Stimulated activated CD4-positive, alpha-beta T cell treated with anti-CD3 and anti-CD28 coated beads, Interleukin-4, amount 100 ng/mL, for 48 hours (primary cell): Measurements from ENCODE around the gene ACTR1B.
A peak's percentile ranks its signal among the peaks of the same experiment; 100 is the strongest.
"Not testable (repeated sequence)": the region's sequence is repeated elsewhere in the genome, so short reads cannot be mapped to it uniquely, and the experiment has no call there.

ENCODE experiments used
- DNase-seq, 2 donors: peaks; one replicate each; pipeline ENCODE4 v3.0.0-alpha.2; 2020; ENCODE audit warnings: low read depth in 2 of 2

ACTR1B gene

DNA sequence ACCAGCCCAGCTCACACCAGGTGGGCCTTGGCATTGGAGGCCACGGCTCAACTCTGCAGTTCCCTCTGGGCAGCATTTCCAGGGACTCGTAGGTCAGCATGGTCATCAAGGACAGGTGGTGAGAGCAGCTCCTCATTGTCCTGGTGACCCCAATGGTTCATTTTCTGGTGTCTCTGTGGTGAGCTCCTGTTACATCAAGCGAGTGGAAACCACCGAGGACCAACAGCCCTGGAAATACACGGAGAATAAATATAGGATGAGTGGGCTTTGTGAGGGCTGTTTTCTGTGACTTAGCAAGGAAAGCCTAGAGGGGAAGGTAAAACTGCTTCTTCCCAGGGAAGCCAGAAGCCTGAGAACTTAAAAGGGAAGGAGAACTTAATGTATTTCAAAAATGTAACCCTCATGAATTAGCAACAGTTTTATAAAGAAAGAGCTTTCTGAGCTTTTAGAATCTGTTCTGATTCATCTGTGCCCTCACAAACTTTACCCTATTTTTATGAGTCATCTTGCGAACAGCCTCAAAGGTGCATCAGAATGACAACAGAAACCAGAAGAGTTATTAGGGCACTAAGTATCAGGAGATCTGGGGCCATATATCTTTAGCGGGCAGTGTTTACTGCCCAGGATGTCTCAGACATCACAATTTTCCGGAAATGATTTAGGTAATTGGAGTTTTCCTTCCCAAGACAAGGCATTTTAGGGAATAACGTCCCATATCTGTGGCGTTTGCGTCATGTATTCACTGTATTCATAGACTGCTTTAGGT lies 24.4 kb upstream of the ACTR1B start:
- DNase-seq, result no peak

DNA sequence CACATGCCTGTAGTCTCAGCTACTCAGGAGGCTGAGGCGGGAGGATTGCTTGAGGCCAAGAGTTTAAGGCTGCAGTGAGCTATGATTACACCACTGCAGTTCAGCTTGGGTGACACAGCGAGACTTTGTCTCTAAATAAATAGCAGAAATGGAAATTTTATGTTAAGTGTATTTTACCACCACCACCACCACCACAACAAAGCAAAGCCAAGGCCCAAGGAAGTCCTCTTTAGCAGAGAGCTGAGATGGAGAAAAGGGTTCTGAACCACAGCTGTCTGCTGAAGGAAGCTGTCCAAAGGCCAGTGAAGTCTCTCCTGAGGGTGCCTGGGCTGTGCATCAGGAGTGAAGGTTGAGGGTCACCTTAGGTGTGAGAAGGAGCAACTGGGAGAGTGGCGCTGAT lies 23.4 kb upstream of the ACTR1B start:
- DNase-seq, result not testable (repeated sequence)

DNA sequence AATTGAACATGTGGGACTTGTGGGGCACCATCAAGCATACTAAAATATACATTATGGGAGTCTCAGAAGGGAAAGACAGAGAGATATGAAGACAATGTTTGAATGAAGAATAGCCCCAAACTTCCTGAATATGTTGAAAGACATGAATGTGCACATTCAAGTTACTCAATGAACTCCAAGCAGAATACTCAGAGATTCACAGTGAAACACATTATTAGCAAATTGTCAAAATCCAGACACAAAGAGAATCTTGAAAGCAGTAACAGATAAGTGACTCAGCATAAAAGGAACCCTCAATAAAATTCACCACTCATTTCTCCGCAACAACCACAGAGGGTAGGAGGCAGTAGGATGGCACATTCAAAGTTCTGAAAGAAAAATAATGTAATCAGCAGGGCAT lies 14.5 kb upstream of the ACTR1B start:
- DNase-seq, result no peak

DNA sequence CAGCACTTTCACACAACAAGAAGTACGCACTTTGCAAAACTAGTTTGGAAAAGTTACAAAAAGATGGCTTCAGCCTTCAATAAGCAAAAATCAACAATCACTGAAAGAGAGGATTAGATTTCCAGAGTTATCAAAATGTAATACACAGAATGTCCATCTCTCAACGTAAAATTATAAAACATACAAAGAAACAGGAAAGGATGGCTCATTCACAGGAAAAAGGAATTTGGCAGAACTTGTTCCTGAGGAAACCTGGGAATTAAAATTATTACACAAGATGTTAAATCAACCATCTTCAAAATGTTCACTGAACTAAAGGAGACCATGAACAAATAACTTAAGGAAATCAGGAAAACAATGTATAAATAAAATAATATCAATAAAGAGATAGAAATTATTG lies 13.6 kb upstream of the ACTR1B start:
- DNase-seq, result no peak

DNA sequence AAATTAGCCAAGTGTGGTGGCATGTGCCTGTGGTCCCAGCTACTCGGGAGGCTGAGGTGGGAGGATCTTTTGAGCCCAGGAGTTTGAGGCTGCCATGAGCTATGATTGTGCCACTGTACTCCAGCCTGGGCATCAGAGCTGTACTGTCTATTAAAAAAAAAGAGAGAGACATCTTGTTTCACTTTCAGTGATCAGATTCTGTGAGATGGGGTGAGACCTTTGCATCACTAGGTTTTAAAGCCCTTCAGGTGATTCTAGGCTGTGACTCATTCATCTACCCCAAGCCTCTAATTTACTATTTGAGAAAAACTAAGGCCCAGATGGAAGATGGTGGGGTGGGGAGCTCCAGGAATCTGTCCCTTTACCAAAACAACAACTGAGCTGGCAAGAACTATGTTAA lies 12.8 kb upstream of the ACTR1B start:
- no peak for DNase-seq

DNA sequence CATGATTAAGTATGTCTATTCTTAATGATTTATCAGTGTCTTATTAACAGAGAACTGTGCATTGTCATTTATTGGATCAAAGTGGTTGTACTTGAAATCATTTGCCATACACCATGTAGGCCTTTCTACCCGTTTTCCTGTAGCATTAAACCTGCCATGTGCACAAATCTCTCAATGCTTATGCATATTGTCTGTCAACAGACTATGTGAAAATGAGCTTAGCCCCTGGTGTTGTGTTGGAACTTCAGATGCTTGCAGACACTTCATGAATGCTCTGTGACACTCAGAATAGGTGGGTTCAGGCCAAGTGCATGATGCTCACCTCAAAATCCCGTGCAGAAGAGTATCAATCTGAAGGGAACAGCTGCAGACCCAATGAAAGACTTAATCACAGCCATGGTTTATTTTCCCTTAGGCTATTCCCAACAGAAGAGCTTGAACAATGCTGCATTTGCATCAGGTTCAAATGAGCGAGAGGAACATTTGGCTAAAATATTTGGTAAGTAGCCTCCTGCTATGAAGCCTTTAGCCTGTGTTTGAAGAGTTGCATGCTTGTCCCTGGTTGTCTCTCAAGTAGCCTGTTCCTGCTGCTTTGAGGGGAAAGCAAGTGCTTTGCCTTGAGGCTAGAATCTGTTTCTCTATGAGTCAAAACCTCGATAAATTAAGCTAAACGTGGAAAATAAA lies 11.7 kb upstream of the ACTR1B start:
- no peak for DNase-seq

DNA sequence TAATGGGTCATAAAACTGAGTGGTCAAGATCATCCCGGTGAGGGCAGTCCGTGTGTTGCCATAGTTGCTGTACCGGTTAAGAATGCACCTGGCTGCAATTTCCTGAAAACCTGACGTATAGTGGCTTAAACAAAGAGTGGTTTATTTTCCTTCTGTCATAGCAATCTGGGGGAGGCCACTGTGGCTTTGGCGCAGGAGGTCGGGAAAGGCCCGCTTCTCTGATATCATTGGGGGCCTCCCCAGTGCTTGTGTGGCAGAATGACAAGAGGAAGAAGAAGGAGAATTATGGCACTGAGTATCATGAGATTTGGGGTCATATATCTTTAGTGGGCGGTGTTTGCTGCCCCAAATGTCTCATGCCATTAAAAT lies 10.1 kb upstream of the ACTR1B start:
- DNase-seq, result peak; percentile 31 to 36

DNA sequence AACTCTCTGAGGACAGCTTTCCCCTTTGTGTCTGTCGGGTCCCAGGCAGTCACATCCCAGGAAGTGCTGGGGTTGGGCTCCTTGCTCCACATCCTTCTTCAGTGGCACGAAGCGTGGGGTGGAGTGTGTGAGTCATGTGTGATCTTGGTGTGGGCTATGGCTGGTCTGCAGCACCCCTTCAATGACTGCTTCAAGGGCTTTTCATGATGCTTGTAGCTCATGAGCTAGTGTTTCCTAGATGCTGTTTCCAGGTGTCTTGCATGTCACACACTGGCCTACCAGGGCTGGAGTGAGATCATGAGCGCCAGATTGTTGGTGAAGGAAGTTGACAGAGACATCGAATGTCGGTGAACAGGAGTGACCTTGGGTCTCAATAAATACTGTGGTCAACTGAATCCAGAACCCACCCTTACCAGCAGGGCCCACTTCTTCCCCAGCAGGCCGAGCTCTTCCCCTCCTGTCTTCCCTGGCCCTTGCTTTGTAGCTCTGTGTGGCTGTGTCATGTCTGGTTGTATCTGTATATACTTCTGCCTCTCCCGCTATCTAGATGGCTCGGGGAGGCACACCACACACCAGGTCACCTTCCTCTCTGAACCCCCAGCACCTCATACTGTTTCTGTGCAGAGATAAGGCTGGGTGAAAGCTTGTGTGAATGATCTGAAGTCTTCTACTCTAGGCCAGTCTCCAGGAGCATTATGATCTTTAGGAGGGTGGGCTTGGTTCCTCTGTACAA lies 9.5 kb upstream of the ACTR1B start:
- peak in 1 of 2 donors; percentile 11 for DNase-seq

DNA sequence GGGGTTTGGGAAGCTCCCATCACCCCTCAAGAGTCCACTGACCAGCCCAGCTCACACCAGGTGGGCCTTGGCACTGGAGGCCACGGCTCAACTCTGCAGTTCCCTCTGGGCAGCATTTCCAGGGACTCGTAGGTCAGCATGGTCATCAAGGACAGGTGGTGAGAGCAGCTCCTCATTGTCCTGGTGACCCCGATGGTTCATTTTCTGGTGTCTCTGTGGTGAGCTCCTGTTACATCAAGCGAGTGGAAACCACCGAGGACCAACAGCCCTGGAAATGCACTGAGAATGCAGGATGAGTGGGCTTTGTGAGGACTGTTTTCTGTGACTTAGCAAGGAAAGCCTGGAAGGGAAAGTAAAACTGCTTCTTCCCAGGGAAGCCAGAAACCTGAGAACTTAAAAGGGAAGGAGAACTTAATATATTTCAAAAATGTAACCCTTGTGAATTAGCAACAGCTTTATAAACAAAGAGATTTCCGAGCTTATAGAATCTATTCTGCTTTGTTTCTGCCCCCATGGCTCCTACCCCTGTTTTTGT lies 8.8 kb upstream of the ACTR1B start:
- DNase-seq, result not testable (repeated sequence)

DNA sequence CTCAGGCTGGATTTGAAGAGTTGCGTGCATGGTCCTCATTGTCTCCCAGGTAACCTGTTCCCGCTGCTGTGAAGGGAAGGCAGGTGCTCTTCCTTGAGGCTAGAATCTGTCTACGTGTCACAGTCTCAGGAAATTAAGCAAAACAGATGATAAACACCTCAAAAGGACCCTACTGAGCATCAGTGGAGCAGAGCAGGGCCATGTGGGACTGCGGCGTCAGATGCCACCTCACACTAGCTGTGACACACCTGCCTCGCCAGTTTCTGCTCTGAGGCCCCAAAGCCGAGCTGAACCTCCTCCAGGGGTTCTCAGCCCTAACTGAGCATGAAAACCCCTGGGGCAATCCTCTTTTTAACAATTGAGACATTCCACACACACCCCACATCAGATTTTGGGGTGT lies 7.7 kb upstream of the ACTR1B start:
- DNase-seq, result no peak

DNA sequence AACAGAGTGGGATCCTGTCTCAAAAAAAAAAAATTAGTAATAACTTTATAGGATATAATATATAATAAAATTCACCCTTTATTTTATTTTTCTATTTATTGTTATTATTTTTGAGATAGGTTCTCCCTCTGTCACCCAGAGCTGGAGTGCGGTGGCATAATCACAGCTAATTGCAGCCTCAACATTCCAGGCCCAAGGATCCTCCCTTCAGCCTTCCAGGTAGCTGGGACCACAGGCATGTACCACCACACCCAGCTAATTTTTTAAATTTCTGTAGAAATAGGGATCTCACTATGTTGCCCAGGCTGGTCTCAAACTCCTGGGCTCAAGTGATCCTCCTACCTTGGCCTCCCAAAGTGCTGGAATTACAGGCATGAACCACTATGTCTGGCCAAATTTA lies 6.6 kb upstream of the ACTR1B start:
- no peak for DNase-seq

DNA sequence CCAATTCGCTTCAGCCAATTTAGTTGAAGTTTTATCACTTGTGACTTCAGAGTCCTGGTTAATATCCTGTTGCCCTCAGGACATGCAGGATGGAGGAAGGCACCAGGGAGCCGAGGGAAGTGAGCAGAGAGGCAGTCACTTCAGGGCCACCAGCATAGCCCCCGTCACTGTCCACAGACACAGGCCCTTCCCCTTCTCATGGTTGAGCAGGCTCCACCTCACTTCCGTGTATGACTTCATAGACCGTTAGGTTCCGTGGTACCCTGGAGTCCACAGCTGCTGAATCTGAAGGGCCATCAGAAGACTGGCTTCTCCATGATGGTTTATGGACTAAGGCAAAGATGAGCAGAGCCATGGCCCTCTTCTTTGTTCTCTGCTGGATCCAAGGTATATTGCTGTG lies 5.6 kb upstream of the ACTR1B start, which contains the start of gene C2orf92:
Gene C2orf92, plus strand, starts transcription at position 266 of the 400 bp plus-strand sequence. Its CDS starts 76 bp downstream, at position 342.
- no peak for DNase-seq

DNA sequence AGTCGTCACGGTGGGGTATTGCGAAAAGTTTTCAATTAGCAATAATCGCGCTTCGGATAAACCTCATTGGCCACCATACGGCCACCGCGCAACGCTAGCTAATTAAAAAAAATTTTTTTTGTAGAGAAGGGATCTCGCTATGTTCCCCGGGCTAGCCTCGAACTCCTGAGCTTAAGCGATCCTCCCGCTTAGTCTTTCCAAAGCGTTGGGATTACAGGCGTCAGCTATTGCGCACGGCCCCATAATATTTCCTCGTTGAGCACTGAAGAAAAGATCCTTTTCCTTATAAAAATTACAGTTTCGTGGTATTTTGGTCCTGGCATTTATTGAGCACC lies 759 bp upstream of the ACTR1B start:
- no peak for DNase-seq

DNA sequence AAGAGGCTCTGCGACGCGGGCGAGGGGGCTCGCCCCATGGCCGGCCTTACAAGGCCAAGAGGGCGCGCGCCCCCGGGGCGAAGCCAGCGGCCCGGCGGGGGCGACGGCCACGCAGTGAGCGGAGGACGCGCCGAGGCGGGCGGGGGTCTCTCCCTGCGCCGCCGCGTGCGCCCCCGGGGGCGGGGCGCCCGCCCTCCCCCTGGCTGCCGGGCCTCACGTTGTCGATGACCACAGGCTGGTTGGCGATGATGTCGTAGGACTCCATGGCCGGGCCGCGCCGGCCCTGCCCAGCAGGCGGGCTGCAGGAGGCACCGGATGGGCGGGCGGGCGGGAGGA lies 250 bp downstream of the ACTR1B start:
- DNase-seq, result no peak

DNA sequence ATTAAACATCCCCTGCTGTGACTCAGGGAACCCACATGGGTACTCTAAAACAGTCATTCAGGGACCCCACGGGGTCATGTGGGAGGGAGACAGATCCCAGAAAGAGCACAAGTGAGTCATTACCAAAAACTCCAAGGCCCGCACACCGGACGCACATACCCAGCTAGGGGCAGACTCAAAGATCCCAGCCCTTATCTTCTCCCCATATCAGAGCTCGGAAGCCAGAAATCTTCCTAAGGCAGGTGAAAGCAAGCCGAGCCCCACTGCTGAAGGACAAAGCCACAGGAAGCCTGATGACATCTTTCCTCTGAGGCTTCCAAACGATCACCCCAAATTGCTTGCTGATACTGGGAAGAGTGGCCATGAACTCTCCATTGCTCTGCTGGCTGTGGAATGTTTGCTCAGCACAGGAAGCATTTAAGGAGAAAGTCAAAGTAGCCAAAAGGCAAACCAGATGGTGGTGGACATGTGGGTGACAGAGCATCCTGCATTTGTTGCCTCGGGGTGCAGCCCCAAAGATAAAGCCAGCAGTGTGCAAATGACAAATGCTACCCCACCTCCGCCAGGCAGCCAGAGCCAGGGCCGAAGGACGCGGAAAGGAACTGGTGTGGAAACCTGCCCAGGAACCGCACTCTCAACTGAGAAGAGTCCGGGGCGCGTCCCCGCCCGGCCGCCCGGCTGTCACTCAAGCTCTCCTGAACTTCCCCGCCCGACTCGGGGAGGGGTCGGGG lies 784 bp downstream of the ACTR1B start:
- peak; percentile 66 to 83 for DNase-seq

DNA sequence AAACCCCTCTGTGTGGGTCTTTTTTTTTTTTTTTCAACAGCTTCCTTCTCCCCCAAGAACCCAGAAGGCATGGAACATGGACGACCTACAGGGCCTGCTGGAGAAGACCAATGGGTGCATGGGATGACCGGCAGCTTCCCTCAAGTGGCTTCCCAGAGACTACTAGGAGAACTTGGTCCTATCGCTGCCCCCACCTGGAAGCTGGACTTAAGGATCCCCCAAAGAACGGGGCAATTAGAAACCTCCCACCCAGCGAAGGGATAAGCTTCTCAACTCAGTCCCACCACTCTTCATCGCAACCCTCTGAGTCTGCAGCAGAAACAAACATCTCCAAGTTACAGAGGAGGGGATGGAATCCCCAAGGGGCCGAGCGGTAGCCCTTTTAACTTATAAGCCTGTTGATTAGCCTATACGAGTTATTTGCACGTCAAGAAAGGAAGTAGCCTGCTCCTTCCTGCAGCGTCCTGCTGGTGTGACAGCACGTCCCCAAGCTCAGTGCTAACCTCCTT lies 1.4 kb downstream of the ACTR1B start:
- DNase-seq, result no peak

DNA sequence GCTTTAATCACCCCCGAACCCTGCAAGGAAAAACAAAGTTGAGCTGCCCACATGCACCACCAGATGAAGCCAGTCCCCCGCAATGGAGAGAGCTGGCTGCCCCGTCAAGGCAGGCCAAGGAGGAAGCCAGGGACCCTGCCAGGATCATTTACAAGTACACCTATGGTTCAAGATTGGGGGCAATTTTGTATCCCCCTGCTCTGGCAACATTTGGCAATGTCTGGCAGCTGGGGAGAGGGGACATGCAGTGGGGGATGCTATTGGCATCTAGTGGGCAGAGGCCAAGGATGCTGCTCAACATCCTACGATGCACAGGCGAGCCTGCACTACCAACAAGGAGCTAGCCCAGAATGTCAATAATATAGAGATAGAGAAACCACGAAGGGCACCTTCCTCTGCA lies 1.9 kb downstream of the ACTR1B start:
- DNase-seq, result no peak

DNA sequence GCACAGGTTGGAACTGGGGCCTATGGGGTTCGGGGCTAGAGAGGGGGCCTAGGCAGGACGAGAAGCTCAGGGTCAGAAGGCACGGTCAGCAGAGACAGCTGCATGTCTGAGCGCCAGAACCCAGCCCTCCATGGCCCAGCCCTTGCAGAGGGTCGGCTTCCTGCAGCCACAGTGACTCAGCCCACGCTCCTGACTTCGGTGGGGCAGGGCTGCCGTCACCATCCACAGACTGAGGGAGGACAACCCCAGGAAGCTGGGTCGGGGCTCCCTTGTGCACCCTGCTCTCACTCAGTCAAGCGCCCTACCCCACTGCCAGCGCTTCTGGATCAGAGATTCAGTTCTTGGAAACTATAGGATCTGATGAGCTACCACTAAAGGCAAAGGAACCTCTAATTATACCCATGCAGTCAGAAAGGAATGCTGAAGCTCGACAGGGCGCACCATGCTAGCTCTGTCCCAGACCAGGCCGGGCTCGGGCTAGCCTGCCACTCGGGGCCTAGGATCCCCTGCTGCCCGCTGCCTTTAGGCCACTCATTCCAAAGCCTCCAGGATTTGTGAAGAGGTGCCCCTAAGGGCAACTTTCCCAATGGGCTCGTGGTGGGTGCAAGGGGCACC lies 3.0 kb downstream of the ACTR1B start:
- DNase-seq, result no peak

DNA sequence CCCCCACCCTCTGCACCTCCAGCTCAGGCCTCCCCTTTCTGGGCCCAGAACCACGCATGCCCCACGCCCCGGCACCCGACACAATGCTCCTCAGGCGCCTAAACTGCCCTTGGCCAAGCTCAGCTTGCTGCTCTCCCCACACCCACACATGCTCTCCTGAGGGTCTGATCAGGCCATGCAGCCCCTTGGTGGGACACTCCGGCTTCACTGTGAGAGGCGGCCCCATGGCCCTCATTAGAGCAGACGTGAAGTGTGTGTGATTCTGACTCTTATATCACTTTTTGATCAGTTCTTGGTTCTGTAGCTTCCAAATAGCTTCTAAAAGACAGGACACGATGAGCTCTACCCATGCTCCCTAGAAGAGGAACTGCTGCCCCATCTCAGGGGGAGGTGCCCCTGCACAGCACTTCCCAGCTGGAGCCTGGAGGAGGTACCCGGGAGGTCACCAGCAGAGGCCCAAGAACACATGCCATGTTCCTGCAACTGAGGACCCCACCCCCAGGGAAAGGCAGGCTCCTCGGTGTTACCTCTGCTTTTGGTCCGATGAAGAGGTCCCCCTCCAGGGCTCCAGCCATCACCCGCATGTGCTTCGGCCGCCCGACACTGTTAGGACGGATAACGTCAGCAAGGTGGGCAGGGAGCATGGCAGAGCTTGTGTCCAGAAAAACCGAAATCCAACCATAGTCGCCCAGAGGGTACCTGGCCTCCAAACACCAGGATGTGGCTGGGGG lies 3.6 kb downstream of the ACTR1B start:
- DNase-seq, result no peak

DNA sequence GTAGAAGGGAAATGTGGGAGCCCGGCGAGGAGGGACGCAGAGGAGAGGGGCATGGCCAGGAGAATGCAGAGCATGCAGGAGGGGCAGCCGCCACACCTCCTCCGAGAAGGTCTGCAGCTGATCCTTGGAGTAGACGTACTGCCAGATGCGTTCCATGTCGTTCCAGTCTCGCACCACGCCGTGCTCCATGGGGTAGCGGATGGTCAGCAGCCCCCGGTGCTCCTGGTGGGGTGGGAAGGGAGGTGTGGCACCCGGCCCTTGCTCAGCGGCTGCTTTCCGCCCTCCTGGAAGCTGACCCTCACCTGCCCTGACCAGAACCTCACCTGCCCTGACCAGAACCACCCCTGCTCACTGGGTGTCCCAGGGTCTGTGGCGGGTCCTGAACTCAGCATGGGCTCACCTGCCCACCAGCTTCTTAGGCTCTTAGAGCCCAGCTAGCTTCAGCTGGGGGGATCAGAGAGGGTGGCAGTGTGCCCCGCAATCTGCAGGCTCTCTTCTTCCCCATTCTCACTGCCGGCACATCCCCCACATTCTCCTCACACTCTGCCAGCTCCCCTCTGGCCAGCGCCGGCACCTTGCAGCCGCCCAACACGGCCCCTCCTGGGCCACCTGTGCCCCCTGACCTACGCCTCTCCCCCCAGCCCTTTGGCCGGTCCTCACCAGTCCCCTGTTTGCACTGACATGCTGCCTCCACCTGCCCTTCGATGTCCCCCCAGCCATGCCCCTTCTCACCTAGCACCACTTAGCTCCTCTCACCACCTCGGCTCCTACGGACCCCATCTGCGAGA lies 4.4 kb downstream of the ACTR1B start:
- no peak for DNase-seq
